DMS 273 treated with DMSO at 0.1 percent for 48 hours (cell line): ENCODE results near the gene IL15.
"Not testable (repeated sequence)": the region's sequence is repeated elsewhere in the genome, so short reads cannot be mapped to it uniquely, and the experiment has no call there.

Experiments
- DNase-seq: peaks from one replicate; lab custom pipeline; 2025; lab: John Stamatoyannopoulos, UW

The IL15 gene

GRCh38 chr4:141705048-141705746 is 68.8 kb downstream of the IL15 start:
- DNase-seq: no peak

- DNase-seq: no peak
These were observed 69.5 kb downstream of the IL15 start for GRCh38 chr4:141705747-141706377.

GRCh38 chr4:141706445-141706844 is 70.1 kb downstream of the IL15 start:
- DNase-seq: no peak

GRCh38 chr4:141711211-141711610 is 74.8 kb downstream of the IL15 start:
- no peak for DNase-seq

DNA sequence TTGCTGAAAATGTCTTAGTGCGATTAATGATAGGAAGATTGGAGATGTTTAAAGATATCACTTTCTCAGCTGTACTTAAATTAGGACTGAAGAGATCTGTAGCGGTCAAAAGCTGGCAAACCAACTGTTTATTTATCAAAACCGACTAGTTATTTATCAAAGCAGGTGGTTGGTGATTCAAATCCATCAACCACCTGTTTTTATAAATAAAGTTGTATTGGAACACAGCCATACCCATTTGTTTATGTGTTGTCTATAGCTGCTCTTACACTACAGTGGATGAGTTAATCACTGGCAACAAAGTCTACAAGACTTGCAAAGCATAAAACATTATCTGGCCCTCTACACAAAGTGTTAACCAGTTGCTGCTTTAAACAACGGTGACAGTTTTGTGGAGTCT is 76.8 kb downstream of the IL15 start:
- DNase-seq: no peak

DNA sequence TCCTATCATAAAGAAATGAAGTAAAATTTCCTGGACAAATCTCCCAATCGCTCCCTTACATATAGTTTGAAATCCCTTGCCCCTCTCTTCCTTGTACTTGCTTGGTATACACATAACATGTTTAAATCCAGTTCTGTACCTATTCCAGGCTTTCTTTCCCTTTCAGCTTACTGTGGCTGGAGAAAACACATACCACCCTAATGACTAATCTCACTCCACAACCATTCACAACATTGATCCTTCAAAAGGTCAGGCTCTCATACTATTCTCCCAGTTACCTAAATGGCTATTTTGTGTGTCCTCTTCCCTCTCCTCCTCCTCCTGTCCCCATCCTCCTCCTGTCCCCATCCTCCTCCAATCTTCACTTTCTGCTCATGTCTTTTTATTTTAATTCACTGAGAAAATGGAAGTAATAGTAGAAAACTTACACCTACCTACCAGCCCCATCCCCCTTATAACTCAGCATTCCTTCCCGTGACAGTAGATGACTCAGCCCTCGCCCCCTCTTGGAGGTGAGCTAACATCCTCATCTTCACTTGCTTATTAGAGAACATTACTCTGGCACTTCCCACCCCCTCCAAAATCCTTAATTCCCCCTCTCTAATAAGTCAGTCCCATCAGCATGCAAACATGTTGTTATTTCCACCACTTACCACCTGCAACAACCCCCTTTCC is 77.5 kb downstream of the IL15 start:
- no peak for DNase-seq

GRCh38 chr4:141719585-141719984 is 83.2 kb downstream of the IL15 start:
- DNase-seq: no peak

DNA sequence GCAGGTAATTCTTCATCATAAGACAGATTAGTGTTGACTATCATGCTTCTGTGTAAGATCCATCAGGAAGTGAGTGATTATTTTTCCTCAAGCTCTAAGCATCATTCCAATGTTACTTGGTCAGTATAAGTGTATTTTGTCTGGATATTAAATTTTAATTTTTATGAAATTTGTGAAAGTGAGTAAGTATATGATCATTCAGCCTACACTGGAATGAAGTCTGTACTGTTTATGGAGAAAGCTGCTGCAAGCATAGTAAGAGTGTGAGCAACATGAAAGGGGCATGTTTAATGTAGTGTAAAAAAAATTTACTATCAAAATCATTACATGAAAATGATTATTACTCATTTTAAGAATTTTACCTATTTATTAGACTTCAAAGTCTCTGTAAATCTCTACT is 84.8 kb downstream of the IL15 start:
- no peak for DNase-seq

DNA sequence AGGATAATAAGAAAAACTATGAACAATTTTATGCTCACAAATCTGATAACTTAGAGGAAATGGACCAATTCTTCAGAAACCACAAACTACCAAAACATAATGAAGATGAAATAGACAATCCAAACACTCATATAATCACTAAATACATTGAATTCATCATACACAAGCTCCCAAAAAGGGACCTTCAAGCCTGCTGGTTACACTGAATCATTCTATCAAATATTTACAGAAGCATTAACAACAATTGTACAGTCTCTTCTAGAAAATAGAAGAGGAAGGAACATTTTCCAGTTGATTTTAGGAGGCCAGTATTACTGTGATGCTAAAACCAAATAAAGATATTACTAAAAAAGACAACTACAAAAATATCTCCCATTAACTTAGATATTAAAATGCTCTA is 88.3 kb downstream of the IL15 start:
- DNase-seq: no peak

DNA sequence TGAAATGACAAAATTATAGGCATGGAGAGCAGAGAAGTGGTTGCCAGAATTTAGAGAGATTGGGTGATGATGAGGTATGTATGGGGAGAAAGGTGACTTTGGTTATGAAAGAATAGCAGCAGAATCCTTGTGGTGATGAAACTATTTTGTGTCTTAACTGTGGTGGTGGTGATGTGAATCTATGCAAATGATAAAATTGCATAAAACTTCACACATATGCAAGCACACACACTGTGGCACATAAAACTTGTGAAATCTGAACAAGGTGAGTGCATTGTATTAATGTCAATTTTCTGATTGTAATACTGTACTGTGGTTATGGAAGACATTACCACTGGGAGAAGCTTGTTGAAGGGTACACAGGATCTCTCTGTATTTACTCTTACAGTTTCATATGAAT is 91.0 kb downstream of the IL15 start:
- DNase-seq: no peak

DNA sequence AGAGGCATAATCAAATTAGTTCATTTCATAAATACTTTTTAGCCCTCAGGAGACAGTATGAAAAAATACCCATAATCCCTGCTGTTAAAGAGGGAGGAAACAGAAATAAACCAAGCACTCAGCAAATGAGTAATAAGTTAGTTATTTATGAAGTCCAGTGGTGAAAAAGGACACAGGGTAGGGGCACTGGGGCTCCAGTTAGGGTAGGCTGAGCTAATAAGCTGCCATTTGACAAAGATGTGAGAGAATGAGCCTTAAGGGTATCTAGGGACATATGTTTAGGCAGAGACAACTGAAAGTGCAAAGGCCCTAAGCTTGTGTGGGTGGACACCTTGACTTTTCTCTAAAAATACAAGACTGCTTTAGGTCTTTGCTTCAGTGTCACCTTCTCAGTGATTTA is 94.4 kb downstream of the IL15 start:
- no peak for DNase-seq

GRCh38 chr4:141731481-141731880 is 95.1 kb downstream of the IL15 start:
- DNase-seq: no peak

DNA sequence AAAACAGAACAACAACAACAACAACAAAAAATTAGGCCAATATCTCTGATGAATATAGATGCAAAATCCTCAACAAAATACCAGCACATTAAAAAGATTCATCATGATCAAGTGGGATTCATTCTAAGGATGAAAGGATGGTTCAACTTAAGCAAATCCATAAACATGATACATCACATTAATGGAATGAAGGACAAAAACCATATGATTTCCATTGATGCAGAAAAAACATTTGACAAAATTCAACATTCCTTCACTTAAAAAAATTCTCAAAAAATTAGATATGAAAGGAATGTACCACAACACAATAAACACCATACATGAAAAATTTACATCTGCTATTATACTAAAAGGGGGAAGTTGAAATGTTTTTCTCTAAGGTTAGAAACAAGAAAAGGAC is 103.3 kb downstream of the IL15 start:
- no peak for DNase-seq

GRCh38 chr4:141746026-141746425 is 109.6 kb downstream of the IL15 start:
- DNase-seq: no peak

- not testable (repeated sequence) for DNase-seq
These were observed 115.4 kb downstream of the IL15 start for GRCh38 chr4:141751806-141752205.

DNA sequence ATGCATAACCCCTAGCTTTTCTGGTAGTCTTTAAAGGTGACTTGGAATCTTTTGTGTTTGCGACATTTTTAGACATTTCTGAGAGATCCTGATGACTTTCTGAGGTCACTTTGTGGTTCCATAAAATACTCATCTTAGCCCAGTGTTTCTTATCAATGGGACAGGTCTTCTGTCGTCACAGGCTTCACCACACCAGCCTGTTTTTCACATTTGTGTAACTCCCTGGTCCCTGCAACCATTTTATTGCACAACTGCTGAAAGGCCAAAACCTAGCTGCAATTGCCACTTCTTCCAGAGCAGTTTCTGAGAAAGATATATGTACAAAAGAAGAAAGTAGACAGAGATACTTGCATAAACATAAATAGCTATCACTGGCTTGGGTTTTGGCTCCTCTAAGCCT is 120.9 kb downstream of the IL15 start:
- DNase-seq: no peak

- no peak for DNase-seq
These were observed 123.5 kb downstream of the IL15 start for GRCh38 chr4:141759796-141760425.

GRCh38 chr4:141761926-141762325 is 125.5 kb downstream of the IL15 start:
- DNase-seq: no peak

DNA sequence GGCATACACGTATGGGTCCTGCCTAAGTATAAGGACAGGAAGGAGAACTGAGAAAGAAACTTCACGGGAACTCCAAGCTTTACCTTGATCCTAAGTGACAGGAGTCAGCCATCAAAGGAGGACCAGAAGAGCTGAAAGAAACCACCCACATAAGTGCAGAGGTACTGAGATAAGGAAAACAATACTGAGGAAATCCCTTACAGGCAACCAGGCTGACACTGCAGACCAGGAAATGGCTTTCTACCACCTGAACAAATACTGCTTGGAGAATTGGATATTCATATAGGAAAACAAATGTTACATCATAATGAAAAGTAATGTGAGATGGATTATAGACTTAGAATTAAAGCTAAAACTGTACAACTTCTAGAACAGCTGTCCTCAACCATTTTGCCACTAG is 127.0 kb downstream of the IL15 start:
- no peak for DNase-seq

DNA sequence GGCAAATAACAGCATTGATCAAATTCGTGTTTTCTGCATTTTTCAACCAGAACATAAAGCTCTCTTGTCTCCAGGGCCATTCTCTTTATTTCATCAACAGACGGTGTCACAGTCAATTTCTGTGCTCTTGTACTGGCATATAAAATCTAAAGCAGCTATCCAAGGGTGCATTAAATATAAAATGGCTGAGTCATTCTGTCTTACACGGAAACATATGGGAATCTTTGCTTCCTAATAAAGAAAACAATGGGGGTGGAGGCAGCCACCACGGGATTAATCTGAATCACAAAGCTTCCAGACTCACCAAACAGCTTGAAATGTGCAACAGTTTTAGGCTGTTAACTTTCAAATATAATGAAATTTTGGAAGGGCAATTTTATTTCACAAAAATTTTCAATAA is 132.6 kb downstream of the IL15 start:
- DNase-seq: no peak

DNA sequence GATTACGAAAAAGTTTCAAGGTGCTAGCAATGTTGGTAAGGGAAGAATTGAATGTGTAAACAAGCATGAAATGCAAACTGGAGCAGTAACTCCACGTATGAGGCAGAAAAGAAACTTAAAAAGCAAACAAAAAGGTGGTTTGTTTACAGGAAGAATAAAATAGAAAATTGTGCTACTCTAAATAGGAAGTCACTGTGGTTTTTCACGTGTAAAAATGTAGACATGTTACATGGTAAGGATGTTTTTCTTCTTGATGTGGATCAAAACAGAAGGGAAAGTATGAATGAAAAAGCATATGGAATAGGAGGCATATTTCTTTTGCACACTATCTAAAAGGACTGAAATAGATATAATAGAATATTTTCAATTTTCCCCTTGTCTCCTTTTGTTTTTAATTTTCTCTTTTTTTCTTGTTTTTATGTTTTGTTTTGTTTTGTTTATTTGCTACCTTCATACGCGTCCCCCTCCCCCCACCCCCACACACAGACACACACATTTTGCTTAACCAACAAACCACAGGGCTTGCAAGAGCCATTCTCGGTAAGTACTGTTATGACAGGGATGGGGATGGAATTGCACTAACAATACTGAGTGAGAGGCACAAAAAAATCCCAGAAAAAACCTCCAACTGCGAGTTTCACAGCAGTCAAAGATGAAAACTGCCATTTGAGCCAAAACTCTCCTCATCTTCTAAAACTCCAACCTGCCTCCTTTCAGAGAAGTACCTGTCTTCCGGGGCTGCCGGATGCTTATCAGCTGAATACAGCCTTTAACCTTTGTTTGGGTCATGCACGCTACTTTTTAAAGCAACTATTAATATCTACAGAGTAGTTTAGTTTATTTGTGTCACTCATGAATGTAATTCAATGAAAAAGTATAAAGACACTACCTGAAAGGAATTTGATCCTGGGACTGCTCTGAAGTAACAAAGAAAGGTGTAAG is 135.8 kb downstream of the IL15 start:
- no peak for DNase-seq

DNA sequence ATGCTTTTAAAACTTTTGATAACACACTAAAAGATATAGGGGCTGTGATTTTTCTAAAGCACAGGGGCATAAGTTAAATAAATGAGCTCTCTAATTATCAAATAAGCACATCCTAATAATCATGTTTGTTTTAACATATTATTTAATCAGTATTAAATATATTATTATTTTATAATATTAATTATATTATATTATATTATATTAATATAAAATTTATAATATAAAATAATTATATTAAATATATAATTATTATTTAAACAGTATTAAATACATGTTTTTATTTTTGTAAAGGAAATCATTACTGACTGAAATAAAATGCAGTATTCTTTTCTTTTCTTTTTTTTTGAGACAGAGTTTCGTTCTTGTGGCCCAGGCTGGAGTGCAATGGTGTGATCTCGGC is 136.5 kb downstream of the IL15 start:
- DNase-seq: no peak
